ENCODE data around the gene PRR20D. TPM values are rescaled to one million over a fixed set of nuclear protein-coding genes. Genes with fewer than 3 reads are reported as not detected.
"Not testable (repeated sequence)": the region's sequence is repeated elsewhere in the genome, so short reads cannot be mapped to it uniquely, and the experiment has no call there.

Gene PRR20D
- total RNA-seq, 2 donors from 2014 or later = not detected

GRCh38 chr13:57138988-57139387 is 21.4 kb upstream of the PRR20D start:
- no peak for ATAC-seq (ENCODE audit: insufficient number of reproducible peaks, low FRiP score, low read depth)
- Histone ChIP-seq H3K9me3 (no peaks in the 10 kb centered on the region), H3K27ac (no peak overlapping the region), H3K36me3 (no peaks in the 10 kb centered on the region), H3K4me1 (ENCODE audit: control insufficient read depth in 1 of 2, low read depth in 2 of 2) (no peaks in the 10 kb centered on the region), H3K4me3 (no peak overlapping the region), H3K27me3 (replicated peaks; ENCODE audit: insufficient read depth) (no peaks in the 10 kb centered on the region)
- no peak for TF ChIP-seq CTCF (IDR thresholded peaks at IDR 0.05)
- no peak for DNase-seq (ENCODE audit: low spot score)

GRCh38 chr13:57139781-57140180 is 20.7 kb upstream of the PRR20D start:
- DNase-seq (ENCODE audit: low spot score); H3K9me3 ChIP-seq: not testable (repeated sequence)

GRCh38 chr13:57140235-57140968 is 20.0 kb upstream of the PRR20D start, which contains the start of gene PRR20A:
Gene PRR20A, plus strand, starts transcription at chr13:57140918. Its CDS starts 387 bp downstream, at chr13:57141305.
- H3K27me3 ChIP-seq (replicated peaks; ENCODE audit: insufficient read depth); H3K4me3 ChIP-seq; ATAC-seq (ENCODE audit: insufficient number of reproducible peaks, low FRiP score, low read depth); H3K27ac ChIP-seq; DNase-seq (ENCODE audit: low spot score); H3K9me3 ChIP-seq; H3K36me3 ChIP-seq; H3K4me1 ChIP-seq (ENCODE audit: control insufficient read depth in 1 of 2, low read depth in 2 of 2): not testable (repeated sequence)

More at GRCh38 chr13:57139781-57140180, 20.7 kb upstream of the PRR20D start:
- not testable (repeated sequence) for H3K36me3 ChIP-seq; H3K4me1 ChIP-seq (ENCODE audit: control insufficient read depth in 1 of 2, low read depth in 2 of 2); ATAC-seq (ENCODE audit: insufficient number of reproducible peaks, low FRiP score, low read depth); H3K27ac ChIP-seq; H3K27me3 ChIP-seq (replicated peaks; ENCODE audit: insufficient read depth); H3K4me3 ChIP-seq

GRCh38 chr13:57147188-57147587 is 13.2 kb upstream of the PRR20D start, which contains the start of gene PRR20B:
Gene PRR20B, plus strand, starts transcription at chr13:57147488. Its CDS starts 387 bp downstream, at chr13:57147875.
- H3K36me3 ChIP-seq; H3K4me1 ChIP-seq (ENCODE audit: control insufficient read depth in 1 of 2, low read depth in 2 of 2); DNase-seq (ENCODE audit: low spot score); H3K27ac ChIP-seq; H3K9me3 ChIP-seq; H3K27me3 ChIP-seq (replicated peaks; ENCODE audit: insufficient read depth); H3K4me3 ChIP-seq; ATAC-seq (ENCODE audit: insufficient number of reproducible peaks, low FRiP score, low read depth): not testable (repeated sequence)

GRCh38 chr13:57148106-57148505 is 12.3 kb upstream of the PRR20D start:
- not testable (repeated sequence) for ATAC-seq (ENCODE audit: insufficient number of reproducible peaks, low FRiP score, low read depth); H3K4me3 ChIP-seq; H3K27me3 ChIP-seq (replicated peaks; ENCODE audit: insufficient read depth); H3K36me3 ChIP-seq; DNase-seq (ENCODE audit: low spot score); H3K4me1 ChIP-seq (ENCODE audit: control insufficient read depth in 1 of 2, low read depth in 2 of 2); H3K27ac ChIP-seq; H3K9me3 ChIP-seq

- H3K4me1 ChIP-seq (ENCODE audit: control insufficient read depth in 1 of 2, low read depth in 2 of 2); H3K27me3 ChIP-seq (replicated peaks; ENCODE audit: insufficient read depth); H3K36me3 ChIP-seq: not testable (repeated sequence)
These were observed 6.7 kb upstream of the PRR20D start, which contains the start of gene PRR20C for GRCh38 chr13:57153761-57154160. Gene PRR20C, plus strand, starts transcription at chr13:57154061. Its CDS starts 387 bp downstream, at chr13:57154448.

GRCh38 chr13:57166897-57167296 is 6.5 kb downstream of the PRR20D start, which contains the start of gene PRR20E:
Gene PRR20E, plus strand, starts transcription at chr13:57167197. Its CDS starts 387 bp downstream, at chr13:57167584.
- not testable (repeated sequence) for H3K27ac ChIP-seq; H3K4me3 ChIP-seq; ATAC-seq (ENCODE audit: insufficient number of reproducible peaks, low FRiP score, low read depth); H3K9me3 ChIP-seq; H3K27me3 ChIP-seq (replicated peaks; ENCODE audit: insufficient read depth); DNase-seq (ENCODE audit: low spot score); H3K36me3 ChIP-seq; H3K4me1 ChIP-seq (ENCODE audit: control insufficient read depth in 1 of 2, low read depth in 2 of 2)

More at GRCh38 chr13:57153761-57154160, 6.7 kb upstream of the PRR20D start, which contains the start of gene PRR20C:
- not testable (repeated sequence) for DNase-seq (ENCODE audit: low spot score); H3K4me3 ChIP-seq; H3K27ac ChIP-seq; ATAC-seq (ENCODE audit: insufficient number of reproducible peaks, low FRiP score, low read depth); H3K9me3 ChIP-seq

GRCh38 chr13:57191667-57192066 is 31.2 kb downstream of the PRR20D start:
- Histone ChIP-seq H3K27me3 (replicated peaks; ENCODE audit: insufficient read depth) (no peaks in the 10 kb centered on the region), H3K4me3 (no peak overlapping the region), H3K4me1 (ENCODE audit: control insufficient read depth in 1 of 2, low read depth in 2 of 2) (no peaks in the 10 kb centered on the region), H3K27ac (no peak overlapping the region), H3K9me3 (no peaks in the 10 kb centered on the region), H3K36me3 (no peaks in the 10 kb centered on the region)
- DNase-seq (ENCODE audit: low spot score) (no peak), ATAC-seq (ENCODE audit: insufficient number of reproducible peaks, low FRiP score, low read depth) (no peak)
- TF ChIP-seq CTCF (IDR thresholded peaks at IDR 0.05) = no peak
